Ovary (tissue), 3 donors: ENCODE data around the gene TBL1XR1.
"Not testable (repeated sequence)": the region's sequence is repeated elsewhere in the genome, so short reads cannot be mapped to it uniquely, and the experiment has no call there.

ENCODE experiments used
- EP300 ChIP-seq: sonication (generic); formaldehyde crosslinking; IDR thresholded peaks from one replicate; pipeline ENCODE4 v1.6.1; 2017; ENCODE audit warnings: antibody characterized with exemption
- TF ChIP-seq, protein P1 (sequence below), 3 donors: fragments of 450-650 bp in 2 of 3; fragments of 200-600 bp in 1 of 3; IDR thresholded peaks; one replicate each; pipeline versions ENCODE4 v1.5.1 to v1.8.0; 2016 to 2022; ENCODE audit warnings: antibody characterized with exemption in 3 of 3, mild to moderate bottlenecking in 1 of 3
- donor health status: DM: no; HTN: no; CAD: no.

GRCh38 chr3:177193275-177193674 is 4.0 kb downstream of the TBL1XR1 start:
- TF ChIP-seq, protein P1, sequence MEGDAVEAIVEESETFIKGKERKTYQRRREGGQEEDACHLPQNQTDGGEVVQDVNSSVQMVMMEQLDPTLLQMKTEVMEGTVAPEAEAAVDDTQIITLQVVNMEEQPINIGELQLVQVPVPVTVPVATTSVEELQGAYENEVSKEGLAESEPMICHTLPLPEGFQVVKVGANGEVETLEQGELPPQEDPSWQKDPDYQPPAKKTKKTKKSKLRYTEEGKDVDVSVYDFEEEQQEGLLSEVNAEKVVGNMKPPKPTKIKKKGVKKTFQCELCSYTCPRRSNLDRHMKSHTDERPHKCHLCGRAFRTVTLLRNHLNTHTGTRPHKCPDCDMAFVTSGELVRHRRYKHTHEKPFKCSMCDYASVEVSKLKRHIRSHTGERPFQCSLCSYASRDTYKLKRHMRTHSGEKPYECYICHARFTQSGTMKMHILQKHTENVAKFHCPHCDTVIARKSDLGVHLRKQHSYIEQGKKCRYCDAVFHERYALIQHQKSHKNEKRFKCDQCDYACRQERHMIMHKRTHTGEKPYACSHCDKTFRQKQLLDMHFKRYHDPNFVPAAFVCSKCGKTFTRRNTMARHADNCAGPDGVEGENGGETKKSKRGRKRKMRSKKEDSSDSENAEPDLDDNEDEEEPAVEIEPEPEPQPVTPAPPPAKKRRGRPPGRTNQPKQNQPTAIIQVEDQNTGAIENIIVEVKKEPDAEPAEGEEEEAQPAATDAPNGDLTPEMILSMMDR (IDR thresholded peaks at IDR 0.05): not testable (repeated sequence)
- TF ChIP-seq EP300: not testable (repeated sequence)
